ENCODE data around the gene HIC1. TPM values are rescaled to one million over a fixed set of nuclear protein-coding genes. Genes with fewer than 3 reads are reported as not detected.
A peak's percentile ranks its signal among the peaks of the same experiment; 100 is the strongest.

Gene HIC1
- total and polyA plus RNA-seq, 8 donors: 17.4 to 37.5 (median 24.6) TPM

- peak; percentile 6 for ATAC-seq
- Histone ChIP-seq H3K27me3 (no peaks in the 10 kb centered on the region), H3K4me3 (no peak overlapping the region), H3K9me3 (no peaks in the 10 kb centered on the region), H3K36me3 (peaks cover 0 to 20% of the 10 kb centered on the region in 2 donors), H3K4me1 (peaks cover 52 to 85% of the 10 kb centered on the region in 2 donors), H3K27ac (peak overlapping the region; percentile 82 to 87)
- DNase-seq: peak in 1 of 4 donors; percentile 88
- intact Hi-C loops (cut with DNase I): no loop called here
- no peak for TF ChIP-seq CTCF (IDR thresholded peaks at IDR 0.05)
These were observed 30.1 kb downstream of the HIC1 start for GRCh38 chr17:2084766-2085647.

- Histone ChIP-seq H3K36me3 (peaks cover 0 to 15% of the 10 kb centered on the region in 2 donors), H3K4me1 (peaks cover 58 to 90% of the 10 kb centered on the region in 2 donors), H3K9me3 (no peaks in the 10 kb centered on the region), H3K4me3 (no peak overlapping the region), H3K27me3 (no peaks in the 10 kb centered on the region), H3K27ac (peak overlapping the region; percentile 82 to 87)
- intact Hi-C loops (cut with DNase I): no loop called here
- peak in 1 of 4 donors; percentile 84 for DNase-seq
- ATAC-seq: no peak
- no peak for TF ChIP-seq CTCF (IDR thresholded peaks at IDR 0.05)
These were observed 30.7 kb downstream of the HIC1 start for GRCh38 chr17:2085648-2085949.

GRCh38 chr17:2086306-2086705 lies 31.4 kb downstream of the HIC1 start:
- no peaks in the 10 kb centered on the region for H3K9me3 ChIP-seq
- no peak for DNase-seq
- peak overlapping the region; percentile 82 to 87 for H3K27ac ChIP-seq
- intact Hi-C loops (cut with DNase I): no loop called here
- peaks cover 62 to 98% of the 10 kb centered on the region in 2 donors for H3K4me1 ChIP-seq
- ATAC-seq: no peak
- no peak for TF ChIP-seq CTCF (IDR thresholded peaks at IDR 0.05)
- no peaks in the 10 kb centered on the region for H3K27me3 ChIP-seq
- H3K36me3 ChIP-seq: peaks cover 0 to 8% of the 10 kb centered on the region in 2 donors
- no peak overlapping the region for H3K4me3 ChIP-seq

GRCh38 chr17:2087597-2088211 lies 32.8 kb downstream of the HIC1 start:
- Histone ChIP-seq H3K4me3 (no peak overlapping the region), H3K9me3 (no peaks in the 10 kb centered on the region), H3K36me3 (no peaks in the 10 kb centered on the region), H3K4me1 (peaks cover 65 to 96% of the 10 kb centered on the region in 2 donors), H3K27me3 (no peaks in the 10 kb centered on the region), H3K27ac (peak overlapping the region in 1 of 2 donors; percentile 69)
- DNase-seq: peak in 1 of 4 donors; percentile 71
- no peak for TF ChIP-seq CTCF (IDR thresholded peaks at IDR 0.05)
- ATAC-seq: peak; percentile 9
- intact Hi-C loops (cut with DNase I): no loop called here

GRCh38 chr17:2089021-2089422 lies 34.1 kb downstream of the HIC1 start:
- DNase-seq: no peak
- H3K9me3 ChIP-seq: no peaks in the 10 kb centered on the region
- H3K27ac ChIP-seq: peak overlapping the region; percentile 69 to 87
- no peaks in the 10 kb centered on the region for H3K36me3 ChIP-seq
- TF ChIP-seq CTCF (IDR thresholded peaks at IDR 0.05): no peak
- H3K27me3 ChIP-seq: no peaks in the 10 kb centered on the region
- intact Hi-C loops (cut with DNase I): no loop called here
- H3K4me3 ChIP-seq: peak overlapping the region; percentile 3 to 32
- no peak for ATAC-seq
- H3K4me1 ChIP-seq: peaks cover 57 to 93% of the 10 kb centered on the region in 2 donors
